Measurements from ENCODE around the gene CLEC1A. TPM values are rescaled to one million over a fixed set of nuclear protein-coding genes. Genes with fewer than 3 reads are reported as not detected.
"Not testable (repeated sequence)": the region's sequence is repeated elsewhere in the genome, so short reads cannot be mapped to it uniquely, and the experiment has no call there.

The CLEC1A gene
- total RNA-seq, 1 donor from 2014 or later: not detected

DNA sequence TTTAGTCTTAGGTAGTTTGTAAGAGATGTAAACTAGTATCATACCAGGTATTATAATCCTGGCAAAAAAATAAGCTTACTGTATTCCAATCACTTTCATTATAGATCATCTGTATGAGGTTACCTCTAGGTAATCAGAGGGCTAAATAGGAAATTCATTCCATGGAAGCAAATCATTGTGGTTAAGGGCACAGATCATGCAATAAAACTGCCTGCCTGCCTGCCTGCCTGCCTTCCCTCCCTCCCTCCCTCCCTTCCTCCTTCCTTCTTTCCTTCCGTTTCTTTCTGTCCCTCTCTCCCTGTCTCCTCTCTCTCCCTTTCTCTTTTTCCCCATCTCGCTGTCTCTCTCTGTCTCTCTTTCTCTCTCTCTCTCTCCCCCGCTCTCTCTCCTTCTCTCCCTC is 71.5 kb downstream of the CLEC1A start:
- Mint-ChIP-seq H3K36me3 (ENCODE audit: insufficient read depth) (no peaks in the 10 kb centered on the region), H3K4me3 (ENCODE audit: low read depth) (no peak overlapping the region), H3K4me1 (ENCODE audit: low read depth) (no peaks in the 10 kb centered on the region), H3K27me3 (no peaks in the 10 kb centered on the region), H3K27ac (no peak overlapping the region), H3K9me3 (ENCODE audit: low read depth) (no peaks in the 10 kb centered on the region)
- DNase-seq (ENCODE audit: low spot score, unreplicated experiment): no peak
- TF ChIP-seq CTCF (IDR thresholded peaks at IDR 0.05; ENCODE audit: unreplicated experiment): no peak

- not testable (repeated sequence) for H3K9me3 Mint-ChIP-seq (ENCODE audit: low read depth); H3K27me3 Mint-ChIP-seq; H3K36me3 Mint-ChIP-seq (ENCODE audit: insufficient read depth); DNase-seq (ENCODE audit: low spot score, unreplicated experiment); H3K27ac Mint-ChIP-seq; H3K4me3 Mint-ChIP-seq (ENCODE audit: low read depth); H3K4me1 Mint-ChIP-seq (ENCODE audit: low read depth)
Measured at GRCh38 chr12:10026666-10027065, 72.1 kb downstream of the CLEC1A start.

- Mint-ChIP-seq H3K36me3 (ENCODE audit: insufficient read depth) (no peaks in the 10 kb centered on the region), H3K9me3 (ENCODE audit: low read depth) (no peaks in the 10 kb centered on the region), H3K27ac (no peak overlapping the region), H3K4me3 (ENCODE audit: low read depth) (no peak overlapping the region), H3K27me3 (no peaks in the 10 kb centered on the region), H3K4me1 (ENCODE audit: low read depth) (no peaks in the 10 kb centered on the region)
- no peak for TF ChIP-seq CTCF (IDR thresholded peaks at IDR 0.05; ENCODE audit: unreplicated experiment)
- DNase-seq (ENCODE audit: low spot score, unreplicated experiment): no peak
Measured at GRCh38 chr12:10025236-10025635, 73.5 kb downstream of the CLEC1A start.

DNA sequence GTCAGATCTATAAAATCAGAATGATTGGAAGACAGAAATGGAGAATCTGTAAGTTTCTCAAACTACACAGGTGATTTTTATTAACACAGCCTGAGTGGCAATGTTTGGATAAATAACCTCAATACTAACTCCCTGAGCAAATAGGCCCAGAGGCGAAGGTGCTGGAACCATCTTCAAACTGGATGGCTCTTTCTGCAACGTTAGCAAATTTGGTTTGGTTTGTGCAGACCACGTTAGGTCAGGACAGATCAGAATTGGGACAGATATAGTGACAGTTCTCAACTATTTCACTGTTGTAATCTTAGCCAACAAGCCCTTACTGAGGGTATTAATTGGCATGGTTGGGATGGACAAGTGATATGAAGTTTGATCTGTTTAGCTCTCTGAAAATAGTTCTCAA is 77.4 kb downstream of the CLEC1A start:
- Mint-ChIP-seq H3K27ac (no peak overlapping the region), H3K4me3 (ENCODE audit: low read depth) (no peak overlapping the region), H3K4me1 (ENCODE audit: low read depth) (peaks cover 7% of the 10 kb centered on the region), H3K27me3 (no peaks in the 10 kb centered on the region), H3K9me3 (ENCODE audit: low read depth) (no peaks in the 10 kb centered on the region), H3K36me3 (ENCODE audit: insufficient read depth) (no peaks in the 10 kb centered on the region)
- no peak for TF ChIP-seq CTCF (IDR thresholded peaks at IDR 0.05; ENCODE audit: unreplicated experiment)
- DNase-seq (ENCODE audit: low spot score, unreplicated experiment): no peak

Other genes with a start within 250 kb of the CLEC1A start
- gene CLEC2B, start 229.6 kb downstream of the CLEC1A start, total RNA-seq: not detected in 2 replicates
- not detected in 2 replicates for gene KLRF2, start 217.5 kb downstream of the CLEC1A start, total RNA-seq
- gene CLEC2A, start 166.6 kb downstream of the CLEC1A start, total RNA-seq: not detected in 2 replicates
- gene CLEC12A, start 127.6 kb downstream of the CLEC1A start, total RNA-seq: not detected in 2 replicates
- not detected in 2 replicates for gene CLEC1B, start 99.9 kb downstream of the CLEC1A start, total RNA-seq
- gene CLEC12B, start 88.4 kb downstream of the CLEC1A start, total RNA-seq: not detected in 2 replicates
- not detected in 2 replicates for gene CLEC9A, start 68.3 kb downstream of the CLEC1A start, total RNA-seq
- gene CLEC7A, start 31.2 kb upstream of the CLEC1A start, total RNA-seq: not detected in 2 replicates
- not detected in 2 replicates for gene OLR1, start 73.1 kb upstream of the CLEC1A start, total RNA-seq
- gene TMEM52B, start 80.0 kb upstream of the CLEC1A start, total RNA-seq: not detected in 2 replicates
- gene GABARAPL1, start 113.9 kb upstream of the CLEC1A start, total RNA-seq: 94.2 and 96.2 TPM in 2 replicates
- gene KLRD1, start 208.9 kb upstream of the CLEC1A start, total RNA-seq: 0.20 and 0.48 TPM in 2 replicates